ENCODE results near the gene TAF6L. TPM values are rescaled to one million over a fixed set of nuclear protein-coding genes. Genes with fewer than 3 reads are reported as not detected.
A peak's percentile ranks its signal among the peaks of the same experiment; 100 is the strongest.
"Not testable (repeated sequence)": the region's sequence is repeated elsewhere in the genome, so short reads cannot be mapped to it uniquely, and the experiment has no call there.

Gene TAF6L
- total and polyA plus RNA-seq, 3 experiments from 2014 or later: 9.6 to 24.1 (median 21.8) TPM

DNA sequence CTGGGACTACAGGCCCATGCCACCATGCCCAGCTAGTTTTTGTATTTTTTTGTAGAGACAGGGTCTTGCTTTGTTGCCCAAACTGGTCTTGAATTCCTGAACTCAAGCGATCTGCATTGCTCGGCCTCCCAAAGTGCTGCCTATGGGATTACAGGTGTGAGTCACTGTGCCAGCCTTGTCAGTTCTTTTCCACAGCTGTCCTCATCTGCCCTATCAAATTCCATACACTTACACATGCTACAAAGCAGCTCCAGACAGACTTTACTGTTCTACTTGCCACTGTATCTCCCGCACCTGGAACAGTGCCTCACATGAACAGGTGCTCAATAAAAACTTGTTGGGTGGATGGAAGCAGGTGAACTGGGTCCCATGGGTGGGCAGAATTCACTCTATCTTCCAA, 52.5 kb downstream of the TAF6L start:
- peaks cover 50% of the 10 kb centered on the region for H3K36me3 ChIP-seq (ENCODE audit: insufficient read depth, low read length)
- H3K9me3 ChIP-seq (ENCODE audit: low read length): no peaks in the 10 kb centered on the region
- DNase-seq: no peak
- H3K27ac ChIP-seq (ENCODE audit: low read depth, low read length): no peak overlapping the region
- no peaks in the 10 kb centered on the region for H3K27me3 ChIP-seq (ENCODE audit: insufficient read depth, low read length, poor library complexity, severe bottlenecking)
- H3K9me3 Mint-ChIP-seq: no peaks in the 10 kb centered on the region
- CTCF ChIA-PET: interaction anchor here (0.6 to 1.5 kb wide), 2 partner anchors 9 to 159 kb away, joined by 3 to 4 read pairs; partner anchors contain the start of genes C11orf98, CSKMT and TEX54
- H3K36me3 Mint-ChIP-seq: peaks cover 0 to 74% (median 22%) of the 10 kb centered on the region in 3 donors
- H3K27me3 Mint-ChIP-seq: no peaks in the 10 kb centered on the region
- no peak overlapping the region for H3K4me3 Mint-ChIP-seq
- H3K27ac Mint-ChIP-seq: no peak overlapping the region
- H3K4me3 ChIP-seq (ENCODE audit: low read length): no peak overlapping the region
- H3K4me1 ChIP-seq (ENCODE audit: insufficient read depth, low read length): no peaks in the 10 kb centered on the region
- H3K4me1 Mint-ChIP-seq: peaks cover 4 to 16% (median 11%) of the 10 kb centered on the region in 3 donors
- POLR2A ChIA-PET: interaction anchor here (0.6 to 0.9 kb wide), 2 partner anchors 29 to 95 kb away, joined by 3 read pairs; partner anchors contain the start of gene TTC9C

DNA sequence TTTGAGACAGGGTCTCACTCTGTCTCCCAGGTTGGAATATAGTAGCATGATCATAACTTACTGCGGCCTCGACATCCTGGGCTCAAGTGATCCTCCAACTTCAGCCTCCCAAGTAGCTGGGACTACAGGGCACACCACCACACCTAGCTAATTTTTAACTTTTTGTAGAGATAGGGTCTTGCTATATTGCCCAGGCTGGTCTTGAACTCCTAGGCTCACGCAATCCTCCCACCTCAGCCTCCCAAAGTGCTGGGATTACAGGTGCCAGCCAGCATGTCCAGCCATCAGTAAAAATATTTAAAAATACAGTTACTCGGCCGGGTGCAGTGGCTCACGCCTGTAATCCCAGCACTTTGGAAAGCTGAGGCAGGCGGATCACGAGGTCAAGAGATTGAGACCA, 56.9 kb downstream of the TAF6L start:
- not testable (repeated sequence) for H3K27ac ChIP-seq (ENCODE audit: low read depth, low read length); H3K27me3 ChIP-seq (ENCODE audit: insufficient read depth, low read length, poor library complexity, severe bottlenecking); H3K9me3 Mint-ChIP-seq; H3K9me3 ChIP-seq (ENCODE audit: low read length); H3K27me3 Mint-ChIP-seq; DNase-seq; H3K4me3 ChIP-seq (ENCODE audit: low read length)
- POLR2A ChIA-PET: interaction anchor here (0.6 to 3.1 kb wide), 2 partner anchors 22 to 32 kb away, joined by 3 to 11 read pairs; partner anchors contain the start of gene NXF1
- Mint-ChIP-seq H3K36me3 (peaks cover 0 to 69% (median 12%) of the 10 kb centered on the region in 3 donors), H3K4me3 (peak overlapping the region in 1 of 7 donors; percentile 36), H3K27ac (peak overlapping the region in 2 of 8 donors; percentile 41 to 72), H3K4me1 (peaks cover 18 to 40% (median 31%) of the 10 kb centered on the region in 3 donors)
- Histone ChIP-seq H3K4me1 (ENCODE audit: insufficient read depth, low read length) (peaks cover 23% of the 10 kb centered on the region), H3K36me3 (ENCODE audit: insufficient read depth, low read length) (peaks cover 42% of the 10 kb centered on the region)
- CTCF ChIA-PET: interaction anchor here (1.1 to 3.1 kb wide), 3 partner anchors 26 to 52 kb away, joined by 3 to 11 read pairs (median 4); partner anchors contain the start of genes SLC3A2 and TMEM179B

DNA sequence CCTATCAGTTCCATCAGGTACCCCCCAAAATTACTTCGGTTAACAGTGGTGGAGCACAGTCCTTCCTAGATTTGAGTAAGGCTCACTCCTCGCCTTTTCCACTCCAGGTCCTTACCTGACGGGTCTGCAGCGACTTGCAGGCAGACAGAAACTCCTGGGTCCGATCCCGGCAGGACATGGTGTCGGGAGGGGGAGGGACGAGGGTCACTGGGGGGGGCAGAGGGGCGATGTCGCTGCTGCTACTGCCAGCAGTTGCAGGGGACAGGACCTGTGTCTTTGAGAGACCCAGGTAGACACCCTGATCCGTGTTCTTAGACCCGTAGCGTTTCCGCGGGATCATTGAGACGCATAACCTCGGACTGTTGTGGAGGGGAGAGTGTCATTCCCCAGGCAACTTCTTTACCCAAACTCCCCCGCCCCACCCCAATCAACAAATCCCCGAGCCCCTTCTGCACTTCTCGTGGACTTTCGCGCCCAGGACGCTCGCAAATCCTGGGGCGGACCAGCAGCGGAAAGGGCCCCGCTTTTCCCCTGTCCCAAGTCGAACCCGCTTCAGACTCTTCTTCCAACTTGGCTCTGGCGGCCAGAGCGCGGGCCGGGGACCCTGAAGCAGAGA, 59.8 kb downstream of the TAF6L start:
- Histone ChIP-seq H3K9me3 (ENCODE audit: low read length) (no peaks in the 10 kb centered on the region), H3K36me3 (ENCODE audit: insufficient read depth, low read length) (peaks cover 30% of the 10 kb centered on the region), H3K27ac (ENCODE audit: low read depth, low read length) (peak overlapping the region; percentile 98), H3K27me3 (ENCODE audit: insufficient read depth, low read length, poor library complexity, severe bottlenecking) (no peaks in the 10 kb centered on the region), H3K4me1 (ENCODE audit: insufficient read depth, low read length) (peaks cover 29% of the 10 kb centered on the region), H3K4me3 (ENCODE audit: low read length) (peak overlapping the region; percentile 96)
- Mint-ChIP-seq H3K4me1 (peaks cover 22 to 52% (median 30%) of the 10 kb centered on the region in 3 donors), H3K27me3 (no peaks in the 10 kb centered on the region), H3K4me3 (peak overlapping the region; percentile 93 to 100 (median 97)), H3K9me3 (no peaks in the 10 kb centered on the region), H3K36me3 (peaks cover 0 to 66% (median 10%) of the 10 kb centered on the region in 3 donors), H3K27ac (peak overlapping the region; percentile 96 to 100 (median 98))
- ChIA-PET CTCF (interaction anchor here (0.6 to 1.6 kb wide), 8 partner anchors 9 to 257 kb away, joined by 3 to 7 read pairs (median 3); partner anchors contain the start of genes EEF1G, NXF1, SLC3A2 and TMEM179B), POLR2A (interaction anchor here (1.0 to 2.9 kb wide), 13 partner anchors 8 to 239 kb away, joined by 3 to 68 read pairs (median 13); partner anchors contain the start of genes HNRNPUL2, NXF1, POLR2G and SLC3A2)
- no peak for DNase-seq

DNA sequence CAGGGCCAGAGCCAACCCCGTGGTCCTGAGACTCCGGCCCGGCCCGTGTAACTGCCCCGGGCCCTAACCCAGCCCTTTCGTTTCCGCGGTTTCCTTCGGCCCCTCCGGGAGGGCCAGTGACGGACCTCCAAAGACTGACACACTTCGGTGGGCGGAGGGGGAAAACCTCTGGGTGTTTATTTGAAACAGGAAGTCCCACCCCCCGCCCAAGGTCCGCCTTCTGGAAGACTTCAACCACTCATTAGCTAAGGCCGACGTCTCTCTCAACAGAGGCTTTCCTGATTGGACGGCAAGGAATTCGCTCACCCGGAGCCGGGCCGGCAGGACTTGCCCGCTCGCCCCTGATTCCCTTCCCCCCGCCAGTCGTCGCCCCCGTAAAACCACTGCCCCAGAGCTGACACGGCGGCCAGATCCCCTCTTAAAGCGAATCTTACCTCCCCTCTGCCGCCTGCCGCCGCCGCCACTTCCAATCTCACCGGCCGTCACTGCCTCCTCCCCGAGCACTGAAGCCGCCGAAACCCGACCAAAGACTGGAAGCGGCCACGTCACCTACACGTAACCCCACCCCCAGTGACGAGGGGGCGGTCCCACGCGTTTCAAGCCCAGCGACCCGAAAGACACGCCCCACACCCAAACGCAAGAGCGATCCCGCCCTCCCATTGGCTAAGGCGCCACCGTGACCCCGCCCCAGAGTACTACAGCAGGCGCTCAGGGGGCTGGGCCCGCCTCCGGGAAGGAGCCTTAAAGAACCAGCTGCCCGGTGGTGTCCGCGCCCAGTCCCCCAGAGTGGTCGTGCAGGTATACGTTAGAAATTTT, 60.5 kb downstream of the TAF6L start, which contains the start of gene STX5:
TSS of gene STX5 (minus strand) at position 532 of the 816 bp plus-strand sequence. CDS start 808 bp downstream, outside the sequence.
- H3K4me3 Mint-ChIP-seq: peak within 1 kb of the TSS; percentile 93 to 100 (median 97)
- H3K36me3 ChIP-seq (ENCODE audit: insufficient read depth, low read length): peaks cover 36% of the 10 kb centered on the region
- H3K27ac ChIP-seq (ENCODE audit: low read depth, low read length): peak within 1 kb of the TSS; percentile 98
- H3K9me3 ChIP-seq (ENCODE audit: low read length): no peaks in the 10 kb centered on the region
- H3K27me3 Mint-ChIP-seq: no peaks in the 10 kb centered on the region
- peaks cover 29% of the 10 kb centered on the region for H3K4me1 ChIP-seq (ENCODE audit: insufficient read depth, low read length)
- ChIA-PET POLR2A (interaction anchor here (0.6 to 2.9 kb wide), 18 partner anchors 9 to 240 kb away, joined by 3 to 68 read pairs (median 6); partner anchors contain the start of genes HNRNPUL2, NXF1, POLR2G and SLC3A2), CTCF (interaction anchor here (0.6 to 1.6 kb wide), 10 partner anchors 8 to 258 kb away, joined by 3 to 5 read pairs (median 3); partner anchors contain the start of genes EEF1G, NXF1, SLC3A2 and TAF6L)
- no peaks in the 10 kb centered on the region for H3K9me3 Mint-ChIP-seq
- H3K4me1 Mint-ChIP-seq: peaks cover 22 to 55% (median 35%) of the 10 kb centered on the region in 3 donors
- peak; percentile 99 to 100 (median 99) for DNase-seq
- peak within 1 kb of the TSS; percentile 96 to 100 (median 98) for H3K27ac Mint-ChIP-seq
- H3K27me3 ChIP-seq (ENCODE audit: insufficient read depth, low read length, poor library complexity, severe bottlenecking): no peaks in the 10 kb centered on the region
- peak within 1 kb of the TSS; percentile 96 for H3K4me3 ChIP-seq (ENCODE audit: low read length)
- H3K36me3 Mint-ChIP-seq: peaks cover 0 to 73% (median 10%) of the 10 kb centered on the region in 3 donors

DNA sequence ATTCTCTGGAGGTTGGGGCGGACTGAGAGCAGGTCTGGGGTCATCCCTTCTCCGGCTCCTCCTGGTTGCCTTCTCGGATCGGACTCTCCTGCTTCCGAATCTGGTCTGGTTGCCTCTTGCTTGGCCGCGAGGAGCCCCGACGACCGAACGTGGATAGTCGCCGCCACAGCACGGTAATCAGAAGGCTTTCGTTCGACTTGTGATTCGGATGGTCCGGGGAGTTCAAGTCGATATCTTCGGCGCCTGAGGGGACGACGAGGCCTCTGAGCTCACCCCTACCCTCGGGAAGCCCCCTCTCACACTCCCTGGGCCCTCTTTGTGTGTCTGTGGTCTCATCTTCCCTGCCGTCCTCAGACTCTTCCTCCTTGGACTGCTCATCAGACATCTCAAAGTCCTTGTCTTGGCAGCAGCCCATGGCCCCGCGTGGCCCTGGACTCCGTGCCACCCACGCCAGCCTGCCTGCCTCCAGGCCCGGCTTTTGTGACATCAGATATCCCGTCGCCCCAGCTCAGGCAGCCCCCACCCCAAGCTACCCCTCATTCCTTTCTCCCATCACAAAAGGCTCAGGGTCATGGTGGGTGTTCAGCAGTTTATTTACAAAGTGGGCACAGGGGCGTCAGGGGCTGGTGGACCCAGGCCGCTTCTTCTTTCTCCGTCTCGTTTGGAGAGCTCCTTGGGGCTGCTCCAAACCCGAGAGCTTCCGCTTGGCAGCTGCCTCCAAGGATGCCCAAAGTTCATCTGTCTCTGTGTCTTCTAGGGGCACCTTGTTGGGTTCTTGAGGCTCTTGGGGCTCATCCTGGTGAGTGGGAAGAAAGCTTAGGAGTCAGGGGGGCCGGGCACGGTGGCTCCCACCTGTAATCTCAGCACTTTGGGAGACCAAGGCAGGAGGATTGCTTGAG, 61.4 kb downstream of the TAF6L start, which contains the start of gene TEX54:
TSS of gene TEX54 (minus strand) at position 506 of the 899 bp plus-strand sequence.
- peak within 1 kb of the TSS; percentile 96 for H3K4me3 ChIP-seq (ENCODE audit: low read length)
- peak within 1 kb of the TSS; percentile 98 for H3K27ac ChIP-seq (ENCODE audit: low read depth, low read length)
- no peaks in the 10 kb centered on the region for H3K9me3 ChIP-seq (ENCODE audit: low read length)
- peak in 1 of 5 donors; percentile 13 for DNase-seq
- Mint-ChIP-seq H3K36me3 (peaks cover 0 to 70% (median 8%) of the 10 kb centered on the region in 3 donors), H3K4me1 (peaks cover 22 to 51% (median 37%) of the 10 kb centered on the region in 3 donors), H3K9me3 (no peaks in the 10 kb centered on the region), H3K27me3 (no peaks in the 10 kb centered on the region), H3K4me3 (peak within 1 kb of the TSS; percentile 93 to 100 (median 97)), H3K27ac (peak within 1 kb of the TSS; percentile 96 to 100 (median 98))
- H3K36me3 ChIP-seq (ENCODE audit: insufficient read depth, low read length): peaks cover 27% of the 10 kb centered on the region
- ChIA-PET CTCF (interaction anchor here (1.5 to 1.6 kb wide), 5 partner anchors 9 to 62 kb away, joined by 3 to 5 read pairs (median 4); partner anchors contain the start of genes SLC3A2 and TAF6L), POLR2A (interaction anchor here (0.9 to 2.9 kb wide), 13 partner anchors 9 to 105 kb away, joined by 3 to 68 read pairs (median 8); partner anchors contain the start of genes HNRNPUL2, NXF1, POLR2G and SLC3A2)
- peaks cover 30% of the 10 kb centered on the region for H3K4me1 ChIP-seq (ENCODE audit: insufficient read depth, low read length)
- no peaks in the 10 kb centered on the region for H3K27me3 ChIP-seq (ENCODE audit: insufficient read depth, low read length, poor library complexity, severe bottlenecking)

DNA sequence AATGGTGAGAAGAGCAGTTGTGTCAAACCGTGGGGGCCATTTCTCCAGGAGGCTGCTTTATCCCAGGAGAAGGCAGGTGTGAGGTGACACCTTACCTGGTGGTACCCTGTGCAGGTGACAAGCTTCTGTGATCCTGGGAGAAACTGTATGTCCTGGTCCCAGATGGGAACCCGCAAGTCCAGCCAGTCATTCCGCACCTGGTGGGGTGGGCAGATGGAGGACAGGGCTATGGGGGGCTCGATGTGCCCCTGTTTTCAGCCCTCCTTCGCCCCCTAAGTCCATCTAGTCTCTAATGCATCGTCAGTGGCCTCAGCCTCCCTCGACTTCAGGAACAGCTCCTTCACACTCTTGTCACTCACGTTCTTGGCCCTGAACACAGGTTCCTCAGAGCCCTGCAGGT, 64.1 kb downstream of the TAF6L start:
- H3K27ac ChIP-seq (ENCODE audit: low read depth, low read length): no peak overlapping the region
- H3K4me1 ChIP-seq (ENCODE audit: insufficient read depth, low read length): peaks cover 33% of the 10 kb centered on the region
- H3K27me3 Mint-ChIP-seq: peaks cover 0 to 1% of the 10 kb centered on the region in 2 donors
- H3K36me3 ChIP-seq (ENCODE audit: insufficient read depth, low read length): peaks cover 22% of the 10 kb centered on the region
- H3K27ac Mint-ChIP-seq: peak overlapping the region in 5 of 8 donors; percentile 8 to 77 (median 36)
- ChIA-PET CTCF (interaction anchor here (4.1 kb wide), 1 partner anchor 48 kb away, joined by 18 read pairs; the partner anchor contains the start of gene TMEM179B), POLR2A (interaction anchor here (0.5 to 0.8 kb wide), 2 partner anchors 55 to 244 kb away, joined by 3 to 4 read pairs; partner anchors contain the start of gene TUT1)
- no peak overlapping the region for H3K4me3 ChIP-seq (ENCODE audit: low read length)
- H3K4me3 Mint-ChIP-seq: peak overlapping the region in 2 of 7 donors; percentile 15 to 69
- no peaks in the 10 kb centered on the region for H3K9me3 Mint-ChIP-seq
- H3K36me3 Mint-ChIP-seq: peaks cover 0 to 68% (median 6%) of the 10 kb centered on the region in 3 donors
- H3K27me3 ChIP-seq (ENCODE audit: insufficient read depth, low read length, poor library complexity, severe bottlenecking): no peaks in the 10 kb centered on the region
- no peak for DNase-seq
- H3K9me3 ChIP-seq (ENCODE audit: low read length): no peaks in the 10 kb centered on the region
- H3K4me1 Mint-ChIP-seq: peaks cover 32 to 55% (median 42%) of the 10 kb centered on the region in 3 donors
